B cell (primary cell): ENCODE measurements around the gene PPFIA2. TPM values are rescaled to one million over a fixed set of nuclear protein-coding genes. Genes with fewer than 3 reads are reported as not detected.

ENCODE experiments used
- ATAC-seq: fragments of 200-7000 bp; cut with Tn5 transposase; one replicate; pipeline ENCODE4 v1.10.0; 2021; ENCODE audit warnings: low read depth, mild to moderate bottlenecking, moderate number of reproducible peaks, moderate library complexity
- CTCF ChIA-PET: fragments of 350-600 bp; sonication (Branson Sonifier 250); formaldehyde crosslinking; loops from one replicate; lab custom pipeline; 2021; ENCODE audit warnings: antibody characterized with exemption, inconsistent platforms; lab: Charles Lee
- POLR2A ChIA-PET: fragments of 350-600 bp; sonication (Branson Sonifier 250); formaldehyde crosslinking; loops from one replicate; lab custom pipeline; 2021; ENCODE audit warnings: antibody characterized with exemption; lab: Charles Lee
- DNase-seq: peaks from one replicate; pipeline ENCODE4 v3.0.0; 2013
- H2AFZ ChIP-seq: 2 replicates; pipeline ENCODE4 v1.6.1; 2012; ENCODE audit warnings: mild to moderate bottlenecking, low read depth, low read length; ENCODE audit not compliant: insufficient read depth, poor library complexity, severe bottlenecking
- H3K27ac ChIP-seq, 2 donors: 1 replicate in 1 of 2; 2 replicates in 1 of 2; pipeline ENCODE4 v1.5.1; 2012 to 2013; ENCODE audit warnings: low read length in 2 of 2, mild to moderate bottlenecking in 2 of 2, moderate library complexity in 1 of 2
- H3K27me3 ChIP-seq, 4 experiments: fragments of 200-600 bp in 1 of 4; sonication (generic) in 1 of 4; replicated peaks in 1 of 4; 1 replicate in 2 of 4; 2 replicates in 2 of 4; pipeline versions ENCODE4 v1.6.1 to v1.7.0; 2013 to 2016; ENCODE audit warnings: low read length in 3 of 4, mild to moderate bottlenecking in 2 of 4, mixed read lengths in 1 of 4, moderate library complexity in 1 of 4; ENCODE audit not compliant: insufficient read depth in 4 of 4, control insufficient read depth in 3 of 4; ENCODE audit errors: control extremely low read depth in 1 of 4
- H3K36me3 ChIP-seq, 2 experiments: replicated peaks in 1 of 2; 1 replicate in 1 of 2; 2 replicates in 1 of 2; pipeline versions ENCODE4 v1.6.1 to v1.7.1; 2013; ENCODE audit warnings: low read length in 1 of 2; ENCODE audit not compliant: insufficient read depth in 2 of 2, control insufficient read depth in 1 of 2; ENCODE audit errors: control extremely low read depth in 1 of 2, extremely low read depth in 1 of 2
- H3K4me1 ChIP-seq, 2 donors: fragments of 200-600 bp in 1 of 2; sonication (generic) in 1 of 2; 1 replicate in 1 of 2; 2 replicates in 1 of 2; pipeline versions ENCODE4 v1.5.1 to v1.6.1; 2013 to 2017; ENCODE audit warnings: low read length in 2 of 2; ENCODE audit not compliant: control insufficient read depth in 2 of 2, insufficient read depth in 2 of 2
- H3K4me2 ChIP-seq: replicated peaks from 2 replicates; pipeline ENCODE3; 2012; ENCODE audit warnings: mild to moderate bottlenecking, low read depth, low read length; ENCODE audit not compliant: poor library complexity, severe bottlenecking
- H3K4me3 ChIP-seq, 5 experiments: fragments of 200-600 bp in 1 of 5; sonication (generic) in 1 of 5; 1 replicate in 3 of 5; 2 replicates in 2 of 5; pipeline versions ENCODE4 v1.5.1 to v1.7.0; 2011 to 2016; ENCODE audit warnings: low read length in 4 of 5, mild to moderate bottlenecking in 4 of 5, low read depth in 2 of 5, control low read depth in 1 of 5, moderate library complexity in 1 of 5; ENCODE audit not compliant: insufficient read depth in 1 of 5; ENCODE audit errors: control extremely low read depth in 1 of 5, extremely low read depth in 1 of 5
- H3K79me2 ChIP-seq: fragments of 200-600 bp; sonication (generic); one replicate; pipeline ENCODE4 v1.6.0; 2016; ENCODE audit warnings: low read length; ENCODE audit not compliant: control insufficient read depth, insufficient read depth
- H3K9ac ChIP-seq: fragments of 200-600 bp; sonication (generic); 2 replicates; pipeline ENCODE4 v1.6.1; 2017; ENCODE audit warnings: mild to moderate bottlenecking, low read length, moderate library complexity
- H3K9me3 ChIP-seq, 3 donors: one replicate each; pipeline versions ENCODE4 v1.6.1 to v1.7.1; 2013; ENCODE audit warnings: low read length in 2 of 3; ENCODE audit not compliant: control insufficient read depth in 2 of 3, insufficient read depth in 1 of 3; ENCODE audit errors: control extremely low read depth in 1 of 3
- H4K20me1 ChIP-seq: 2 replicates; pipeline ENCODE4 v1.6.0; 2012; ENCODE audit warnings: mild to moderate bottlenecking, low read length; ENCODE audit not compliant: insufficient read depth, control insufficient read depth, poor library complexity, severe bottlenecking
- H3K27ac Mint-ChIP-seq: one replicate; pipeline ENCODE4 v1.8.0; 2021; ENCODE audit warnings: mixed read lengths
- H3K27me3 Mint-ChIP-seq: one replicate; pipeline ENCODE4 v1.8.0; 2021; ENCODE audit warnings: mixed read lengths
- H3K4me1 Mint-ChIP-seq: one replicate; pipeline ENCODE4 v1.8.0; 2021; ENCODE audit warnings: mixed read lengths
- H3K4me3 Mint-ChIP-seq: one replicate; pipeline ENCODE4 v1.8.0; 2021; ENCODE audit warnings: mixed read lengths
- H3K9me3 Mint-ChIP-seq: one replicate; pipeline ENCODE4 v1.8.0; 2022; ENCODE audit warnings: mixed read lengths; ENCODE audit not compliant: insufficient read depth
- EZH2 ChIP-seq: IDR thresholded peaks from 2 replicates; pipeline ENCODE4 v1.6.1; 2012; ENCODE audit warnings: borderline replicate concordance, low read depth, mild to moderate bottlenecking, moderate library complexity, low read length; ENCODE audit not compliant: insufficient read depth, poor library complexity, severe bottlenecking
- WGBS: methylation state at CpG from one replicate; pipeline ENCODE4 v1.1.5; 2013; ENCODE audit warnings: missing lambda C conversion rate; ENCODE audit not compliant: insufficient coverage; 5-methylcytosine and 5-hydroxymethylcytosine counted together
- intact Hi-C: fragments of 100-400 bp; cut with micrococcal nuclease; formaldehyde crosslinking; loops from one replicate; pipeline ENCODE4 v1.10.0; 2022
- polyA plus RNA-seq: library from polyadenylated mRNA; depleted of rRNA; stranded (reverse); fragments of >200 nt; gene quantifications from 2 replicates; pipeline ENCODE4 v1.2.3, GENCODE V29; 2012
- total RNA-seq, 2 donors: library from RNA; stranded (reverse); fragments of 120-200 nt in 1 of 2; gene quantifications; 1 replicate in 1 of 2; 2 replicates in 1 of 2; pipeline versions ENCODE4 v1.2.3 to v1.2.4, GENCODE V29; 2013 to 2022
- TF ChIP-seq, protein P1 (sequence below): fragments of 200-600 bp; IDR thresholded peaks from one replicate; pipeline ENCODE4 v1.8.0; 2022; ENCODE audit warnings: antibody characterized with exemption, mild to moderate bottlenecking

Gene PPFIA2
- total and polyA plus RNA-seq, 2 donors (not counting 1 experiment from before 2014, with no cell fraction given): not detected

DNA sequence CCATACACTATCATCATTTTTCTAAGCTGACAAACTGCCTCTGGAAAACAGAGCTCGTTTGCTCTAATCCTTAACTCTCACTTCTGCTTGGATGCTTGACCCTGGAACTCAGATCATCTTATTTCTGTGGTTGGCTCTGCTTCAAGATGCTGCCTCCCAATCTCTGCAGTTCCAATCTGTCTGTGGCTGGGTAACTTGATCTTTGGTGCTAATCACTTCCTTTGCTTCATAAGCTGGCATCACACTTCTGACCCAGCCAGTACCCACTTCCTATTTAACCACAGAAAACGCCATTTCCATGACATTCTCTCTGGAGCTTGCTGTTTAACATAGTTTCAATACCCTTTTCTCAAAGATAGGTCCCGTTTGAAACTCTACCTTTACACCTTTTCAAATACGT, 427.1 kb downstream of the PPFIA2 start:
- WGBS: 0% methylated on average over 2 of the region's 4 CpGs
- Histone ChIP-seq H3K27me3 (no peaks in the 10 kb centered on the region), H3K79me2 (no peaks in the 10 kb centered on the region), H3K9me3 (peaks cover 0 to 7% (median 0%) of the 10 kb centered on the region in 3 donors), H3K4me3 (no peak overlapping the region), H2AFZ (no peak overlapping the region), H3K27ac (no peak overlapping the region), H3K36me3 (no peaks in the 10 kb centered on the region), H4K20me1 (no peaks in the 10 kb centered on the region), H3K9ac (no peak overlapping the region), H3K4me1 (no peaks in the 10 kb centered on the region), H3K4me2 (no peak overlapping the region)
- Mint-ChIP-seq H3K27me3 (no peaks in the 10 kb centered on the region), H3K27ac (no peak overlapping the region), H3K4me1 (no peaks in the 10 kb centered on the region), H3K4me3 (no peak overlapping the region), H3K9me3 (no peaks in the 10 kb centered on the region)
- no peak for TF ChIP-seq EZH2
- TF ChIP-seq, protein P1, sequence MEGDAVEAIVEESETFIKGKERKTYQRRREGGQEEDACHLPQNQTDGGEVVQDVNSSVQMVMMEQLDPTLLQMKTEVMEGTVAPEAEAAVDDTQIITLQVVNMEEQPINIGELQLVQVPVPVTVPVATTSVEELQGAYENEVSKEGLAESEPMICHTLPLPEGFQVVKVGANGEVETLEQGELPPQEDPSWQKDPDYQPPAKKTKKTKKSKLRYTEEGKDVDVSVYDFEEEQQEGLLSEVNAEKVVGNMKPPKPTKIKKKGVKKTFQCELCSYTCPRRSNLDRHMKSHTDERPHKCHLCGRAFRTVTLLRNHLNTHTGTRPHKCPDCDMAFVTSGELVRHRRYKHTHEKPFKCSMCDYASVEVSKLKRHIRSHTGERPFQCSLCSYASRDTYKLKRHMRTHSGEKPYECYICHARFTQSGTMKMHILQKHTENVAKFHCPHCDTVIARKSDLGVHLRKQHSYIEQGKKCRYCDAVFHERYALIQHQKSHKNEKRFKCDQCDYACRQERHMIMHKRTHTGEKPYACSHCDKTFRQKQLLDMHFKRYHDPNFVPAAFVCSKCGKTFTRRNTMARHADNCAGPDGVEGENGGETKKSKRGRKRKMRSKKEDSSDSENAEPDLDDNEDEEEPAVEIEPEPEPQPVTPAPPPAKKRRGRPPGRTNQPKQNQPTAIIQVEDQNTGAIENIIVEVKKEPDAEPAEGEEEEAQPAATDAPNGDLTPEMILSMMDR: no peak
- intact Hi-C loops: no loop called here
- ATAC-seq (no peak), DNase-seq (no peak)
- CTCF ChIA-PET: no interaction called here
- POLR2A ChIA-PET: no interaction called here

DNA sequence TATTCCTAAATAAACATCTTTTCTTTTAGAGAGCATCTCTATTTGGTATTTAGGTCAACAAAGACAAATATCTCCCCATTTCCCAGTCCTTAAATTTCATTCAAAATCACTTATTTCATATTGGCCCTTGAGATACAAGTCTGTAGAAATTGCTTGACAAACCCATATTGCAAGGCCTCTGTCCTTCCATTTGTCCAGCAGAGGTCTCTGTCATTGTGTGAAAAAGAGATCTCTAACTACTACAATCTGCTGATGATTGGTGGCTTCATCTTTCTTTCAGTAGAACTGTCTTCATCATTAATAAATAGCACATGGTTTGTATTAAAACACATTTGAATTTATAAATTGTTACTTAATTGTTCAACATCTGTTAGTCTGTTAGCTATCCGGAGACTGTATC, 428.7 kb downstream of the PPFIA2 start:
- CTCF ChIA-PET: no interaction called here
- Mint-ChIP-seq H3K4me3 (no peak overlapping the region), H3K4me1 (no peaks in the 10 kb centered on the region), H3K9me3 (no peaks in the 10 kb centered on the region), H3K27me3 (no peaks in the 10 kb centered on the region), H3K27ac (no peak overlapping the region)
- ATAC-seq (no peak), DNase-seq (no peak)
- Histone ChIP-seq H3K4me3 (no peak overlapping the region), H3K9ac (no peak overlapping the region), H3K9me3 (peaks cover 0 to 7% (median 0%) of the 10 kb centered on the region in 3 donors), H4K20me1 (no peaks in the 10 kb centered on the region), H3K79me2 (no peaks in the 10 kb centered on the region), H3K4me1 (no peaks in the 10 kb centered on the region), H2AFZ (no peak overlapping the region), H3K4me2 (no peak overlapping the region), H3K36me3 (no peaks in the 10 kb centered on the region), H3K27ac (no peak overlapping the region), H3K27me3 (no peaks in the 10 kb centered on the region)
- TF ChIP-seq, protein P1: no peak
- no peak for TF ChIP-seq EZH2
- POLR2A ChIA-PET: no interaction called here
- no CpG with 5 or more reads among the region's 1 CpG for WGBS
- intact Hi-C loops: no loop called here
